Hematopoietic multipotent progenitor cell treated with erythropoietin and hydrocortisone succinate and interleukin-3 and kit ligand, for 6 days (in vitro differentiated cells): ENCODE measurements around the gene INTS6.

ENCODE experiments used
- DNase-seq: peaks from one replicate; pipeline ENCODE4 v3.0.0-alpha.2; 2015

Gene INTS6

DNA sequence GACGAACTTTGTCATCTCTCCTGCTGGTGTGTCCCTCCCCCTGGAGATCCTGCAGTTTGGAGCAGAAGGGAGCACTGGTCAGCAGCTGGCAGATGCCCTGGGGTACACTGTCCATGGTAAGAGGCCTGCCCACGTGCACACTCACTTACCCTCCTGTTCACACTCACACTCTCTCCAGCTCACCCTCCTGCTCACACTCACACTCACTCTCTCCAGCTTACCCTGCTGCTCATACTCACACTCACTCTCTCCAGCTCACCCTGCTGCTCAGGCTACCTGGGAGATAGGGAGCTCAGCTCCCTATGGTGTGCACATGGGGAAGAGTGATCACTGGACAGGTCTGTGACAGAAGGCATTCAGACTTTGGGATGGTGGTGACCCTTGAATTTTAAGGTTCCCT is 111.6 kb downstream of the INTS6 start:
- no peak for DNase-seq

DNA sequence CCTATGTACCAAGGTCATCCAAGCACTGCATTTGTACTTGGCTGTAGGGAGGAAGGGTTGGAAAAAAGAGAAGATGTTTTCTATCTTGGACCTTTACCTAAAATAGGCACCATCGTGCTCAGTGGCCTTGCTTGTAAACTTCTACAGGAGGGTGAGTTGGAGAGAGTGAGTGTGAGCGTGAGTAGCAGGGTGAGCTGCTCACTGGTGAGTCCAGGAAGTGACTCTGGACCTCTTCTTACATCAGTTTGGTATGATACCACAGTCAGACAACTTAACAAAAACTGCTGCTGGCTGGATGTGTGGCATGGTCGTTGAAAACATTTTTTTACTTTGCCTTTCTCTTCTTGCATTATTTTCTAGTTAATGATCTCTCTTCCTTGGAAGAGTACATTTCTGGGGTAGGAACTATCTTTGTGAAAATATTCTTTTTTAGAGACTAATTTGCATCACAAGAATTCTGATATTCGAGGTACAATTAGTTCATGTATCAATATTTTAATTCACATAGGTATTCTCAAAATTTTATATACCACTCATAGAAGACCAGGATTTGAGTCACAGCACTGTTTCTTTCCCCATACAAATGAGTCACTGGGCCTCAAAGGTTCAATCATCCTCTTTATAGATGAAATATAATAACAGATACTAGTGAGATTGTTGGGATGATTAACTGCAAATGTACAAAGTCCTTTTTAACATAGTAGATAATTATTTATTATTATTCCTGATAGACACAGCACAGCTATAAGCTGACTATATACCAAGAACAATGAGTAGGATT is 112.7 kb downstream of the INTS6 start:
- DNase-seq: no peak

DNA sequence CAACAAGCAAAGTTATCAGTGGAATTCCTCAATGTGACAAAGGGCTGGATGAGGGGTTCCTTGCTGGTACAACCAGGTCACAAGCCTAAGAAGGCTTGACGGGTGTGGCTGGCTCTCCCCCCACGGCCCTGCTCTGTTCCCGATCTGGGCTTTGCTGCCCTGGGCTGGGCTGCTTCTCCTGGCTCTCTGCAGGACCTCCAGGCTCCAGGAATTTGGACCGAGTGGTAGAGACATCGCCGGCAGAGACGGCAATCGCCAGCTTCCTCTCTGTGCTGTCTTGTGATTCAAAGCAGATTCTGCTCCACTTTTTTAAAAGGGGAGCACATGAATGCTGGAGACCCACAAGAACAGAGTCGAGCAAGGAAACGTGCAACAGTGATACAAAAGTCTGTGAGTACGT is 113.5 kb downstream of the INTS6 start, which contains the start of gene SERPINE3:
Gene SERPINE3 (plus strand): TSS at position 338 of the 400 bp plus-strand sequence. CDS start 1,401 bp downstream, outside the sequence.
- no peak for DNase-seq

DNA sequence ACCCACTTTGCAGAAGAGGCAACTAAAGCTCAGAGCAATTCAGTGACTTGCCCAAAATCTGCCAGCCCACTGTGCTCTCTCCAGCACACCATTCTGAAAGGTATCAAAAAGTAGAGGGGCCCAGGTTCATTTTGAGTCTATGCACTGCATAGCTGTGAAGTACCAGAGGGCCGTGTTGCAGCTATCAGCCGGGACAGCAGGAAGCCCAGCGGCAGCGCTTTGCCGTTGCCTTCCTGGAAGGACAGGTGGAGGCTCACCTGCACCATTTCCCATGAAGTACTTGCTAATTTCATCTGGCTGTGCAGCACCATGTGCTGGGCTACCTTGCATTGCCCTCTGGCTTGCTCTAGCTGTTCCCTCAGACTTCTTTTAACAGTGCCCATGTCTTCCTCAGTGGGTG is 116.1 kb downstream of the INTS6 start:
- DNase-seq: no peak

DNA sequence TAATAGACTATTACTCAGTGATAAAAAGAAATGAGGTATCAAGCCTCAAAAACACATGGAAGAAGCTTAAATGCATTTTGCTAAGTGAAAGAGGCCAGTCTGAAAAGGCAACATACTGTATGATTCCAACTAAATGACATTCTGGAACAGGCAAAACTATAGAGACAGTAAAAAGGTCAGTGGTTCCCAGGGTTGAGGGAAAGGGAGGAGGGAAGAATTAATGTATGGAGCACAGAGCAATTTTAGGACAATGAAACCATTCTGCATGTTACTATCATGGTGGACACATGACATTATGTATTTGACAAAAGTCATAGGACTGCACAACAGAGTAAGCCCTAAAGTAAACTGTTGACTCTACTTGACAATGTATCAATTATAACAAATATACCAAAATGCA is 119.0 kb downstream of the INTS6 start:
- no peak for DNase-seq

DNA sequence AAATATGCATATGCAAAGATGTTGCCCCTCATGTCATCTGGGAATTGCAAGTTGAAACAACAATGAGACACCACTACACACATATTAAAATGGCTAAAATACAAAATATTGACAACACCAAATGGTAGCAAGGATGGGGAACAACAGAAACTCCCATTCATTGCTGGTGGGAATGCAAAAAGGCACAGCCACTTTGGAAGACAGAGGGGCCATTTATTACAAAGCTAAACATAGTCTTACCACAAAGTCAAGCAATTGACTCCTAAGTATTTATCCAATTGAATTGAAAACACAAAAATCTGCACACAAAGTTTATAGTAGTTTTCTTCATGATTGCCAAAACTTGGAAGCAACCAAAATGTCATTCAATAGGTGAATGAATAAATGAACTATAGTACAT is 119.4 kb downstream of the INTS6 start:
- no peak for DNase-seq

DNA sequence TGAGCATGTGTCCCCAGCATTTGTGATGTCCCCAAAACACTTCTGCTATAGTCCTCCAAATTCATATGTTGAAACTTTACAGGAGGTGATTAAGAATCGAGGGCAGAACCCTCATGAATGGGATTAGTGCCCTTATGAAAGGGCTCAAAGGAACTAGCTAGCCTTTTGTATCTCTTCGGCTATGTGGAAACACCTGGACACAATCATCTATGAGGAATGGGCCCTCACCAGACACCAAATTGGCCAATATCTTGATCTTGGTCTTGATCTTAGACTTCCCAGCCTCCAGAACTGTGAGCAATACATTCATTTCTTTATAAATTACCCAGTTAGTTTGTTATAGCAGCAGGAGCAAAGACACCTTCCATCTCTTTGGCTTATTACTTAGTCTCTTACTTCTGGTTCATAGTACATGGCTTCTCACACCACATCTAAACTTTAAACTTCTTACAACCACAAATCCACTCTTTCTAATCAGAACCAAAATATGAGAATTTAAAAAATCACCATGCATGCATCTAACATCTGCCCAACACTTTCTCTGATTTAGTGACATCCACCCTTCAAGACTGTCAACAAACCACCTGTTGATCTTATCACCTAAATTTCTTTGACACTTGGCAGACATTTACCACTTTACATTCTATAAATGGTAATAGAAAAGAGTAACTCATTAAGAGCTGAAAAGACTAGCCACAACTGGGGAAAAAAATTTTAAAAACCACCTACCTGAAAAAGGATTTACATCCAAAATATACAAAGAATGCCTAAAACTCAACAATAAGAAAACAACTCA is 120.1 kb downstream of the INTS6 start:
- DNase-seq: no peak

DNA sequence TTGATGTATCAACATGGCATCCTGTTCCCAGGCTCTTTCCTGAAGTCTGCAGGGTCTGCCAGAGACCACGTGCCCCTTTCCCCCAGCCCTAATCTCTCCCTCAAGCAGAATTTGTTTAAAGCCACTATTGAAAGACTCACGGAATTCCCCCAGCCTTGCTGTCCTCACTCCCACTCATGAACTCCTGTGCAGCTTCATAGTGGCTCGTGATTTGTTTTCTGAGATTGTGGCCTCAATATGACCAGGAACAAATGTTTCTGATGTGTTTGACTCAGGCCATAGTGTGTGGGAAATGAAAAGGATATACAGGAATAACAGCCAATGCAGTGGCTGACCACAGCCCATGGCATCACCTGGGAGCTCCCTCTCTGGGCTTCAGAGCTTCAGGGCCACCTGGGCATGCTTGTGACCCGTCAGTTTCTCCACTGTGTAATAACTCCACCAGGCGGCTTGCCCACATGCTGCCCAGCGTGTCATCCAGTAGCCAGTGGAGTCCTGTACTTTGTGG is 121.4 kb downstream of the INTS6 start:
- DNase-seq: no peak

DNA sequence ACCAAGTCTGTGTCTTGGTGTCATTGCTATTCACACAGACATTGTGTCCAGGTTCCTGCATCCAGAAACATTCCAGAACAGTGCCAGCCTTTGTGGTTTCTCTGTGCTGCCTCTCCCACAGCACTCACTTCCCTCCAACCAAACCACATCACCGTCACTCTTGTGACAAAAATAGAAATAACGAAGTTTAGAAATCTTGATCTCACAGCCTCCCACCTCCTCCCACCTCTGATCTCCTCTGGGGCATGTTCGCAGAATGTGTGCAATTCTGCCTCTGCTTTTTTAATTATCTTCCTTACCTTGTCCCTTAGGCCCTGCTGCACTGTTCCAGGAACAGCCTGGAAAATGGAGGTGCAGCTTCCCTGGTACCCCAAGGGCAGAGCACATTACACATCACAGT is 122.0 kb downstream of the INTS6 start:
- peak; percentile 59 for DNase-seq

DNA sequence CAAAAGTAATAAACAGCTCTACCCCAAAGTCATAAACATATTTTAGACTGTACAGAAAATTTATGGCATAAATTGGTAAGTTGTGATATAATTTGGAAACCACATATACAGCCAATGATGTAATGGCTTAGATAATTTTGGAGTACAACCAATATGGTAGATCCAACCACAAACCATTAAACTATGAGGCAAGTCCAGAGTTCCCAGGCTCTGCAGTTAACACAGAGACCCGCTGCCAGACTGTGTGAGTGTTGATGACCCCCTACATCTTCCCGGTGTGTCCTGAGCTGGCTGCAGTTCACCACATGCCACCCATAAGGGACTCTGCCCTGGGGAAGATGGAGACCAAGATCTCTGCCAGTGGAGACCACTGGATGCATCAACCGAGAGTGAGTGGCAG is 123.2 kb downstream of the INTS6 start:
- DNase-seq: no peak

DNA sequence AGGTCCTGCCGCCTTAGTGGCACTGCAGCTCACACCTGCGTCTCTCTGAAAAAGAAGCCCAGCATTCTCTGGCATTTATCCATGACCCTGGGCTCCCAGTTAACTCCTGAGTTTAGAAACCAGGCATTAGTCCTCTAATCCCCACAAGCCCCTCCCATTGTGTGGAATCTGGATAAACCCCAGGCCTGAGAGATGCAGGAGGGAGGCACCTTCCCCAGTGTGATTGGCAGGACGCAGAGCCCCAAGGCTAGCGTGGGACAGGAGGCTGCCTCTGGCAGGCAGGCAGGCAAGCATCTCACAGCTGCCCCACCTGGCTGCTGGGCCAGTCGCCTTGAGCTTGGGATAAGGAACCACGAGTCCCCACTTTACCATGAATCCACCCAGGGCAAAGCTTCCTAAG is 124.3 kb downstream of the INTS6 start:
- DNase-seq: no peak

DNA sequence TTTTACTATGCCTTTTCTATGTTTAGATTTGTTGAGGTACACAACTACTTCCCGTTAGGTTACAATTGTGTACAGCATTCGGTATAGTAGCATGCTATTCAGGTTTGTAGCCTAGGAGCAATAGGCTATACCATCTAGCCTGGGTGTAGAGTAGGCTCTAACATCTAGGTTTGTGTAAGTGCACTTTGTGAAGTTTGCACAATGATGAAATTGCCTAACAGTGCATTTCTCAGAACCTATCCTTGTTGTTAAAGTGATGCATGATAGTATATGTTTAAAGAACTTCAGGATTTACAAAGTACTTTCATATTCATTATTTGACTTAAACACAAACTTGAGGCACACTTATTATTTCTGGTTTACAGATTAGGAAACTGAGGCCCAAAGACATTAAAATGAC is 124.9 kb downstream of the INTS6 start:
- peak; percentile 17 for DNase-seq

DNA sequence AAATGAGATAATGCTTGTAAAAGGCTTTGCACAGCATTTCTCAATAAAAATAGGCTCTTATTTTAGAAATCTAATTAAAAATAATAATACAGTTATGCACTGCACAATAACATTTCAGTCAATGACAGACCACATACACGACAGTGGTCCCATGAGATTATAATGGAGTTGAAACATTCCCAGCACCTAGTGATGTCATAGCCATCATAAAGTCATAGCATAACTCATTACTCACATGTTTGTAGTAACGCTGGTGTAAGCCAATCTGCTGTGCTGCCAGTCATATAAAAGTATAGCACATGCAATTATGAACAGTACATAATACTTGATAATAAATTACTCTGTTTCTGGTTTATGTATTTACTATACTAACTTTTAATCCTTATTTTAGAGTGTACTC is 126.1 kb downstream of the INTS6 start:
- DNase-seq: no peak

DNA sequence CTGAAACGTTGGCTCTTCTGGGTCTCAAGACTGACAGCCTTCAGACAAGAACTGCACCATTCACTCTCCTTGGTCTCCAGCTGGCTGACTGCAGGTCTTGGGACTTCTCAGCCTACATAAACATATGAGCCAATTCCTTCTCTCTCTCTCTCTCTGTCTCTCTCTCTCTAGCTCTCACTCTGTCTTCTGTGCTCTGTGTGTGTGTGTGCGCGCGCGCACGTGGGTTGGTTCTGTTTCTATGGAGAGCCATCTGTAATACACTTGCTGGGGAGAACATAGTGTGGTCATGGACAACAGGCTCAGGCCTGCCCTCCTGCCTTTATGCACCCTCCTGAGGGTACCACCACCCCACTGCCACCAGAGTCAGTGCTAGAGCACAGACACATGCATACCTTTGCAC is 127.0 kb downstream of the INTS6 start:
- no peak for DNase-seq

DNA sequence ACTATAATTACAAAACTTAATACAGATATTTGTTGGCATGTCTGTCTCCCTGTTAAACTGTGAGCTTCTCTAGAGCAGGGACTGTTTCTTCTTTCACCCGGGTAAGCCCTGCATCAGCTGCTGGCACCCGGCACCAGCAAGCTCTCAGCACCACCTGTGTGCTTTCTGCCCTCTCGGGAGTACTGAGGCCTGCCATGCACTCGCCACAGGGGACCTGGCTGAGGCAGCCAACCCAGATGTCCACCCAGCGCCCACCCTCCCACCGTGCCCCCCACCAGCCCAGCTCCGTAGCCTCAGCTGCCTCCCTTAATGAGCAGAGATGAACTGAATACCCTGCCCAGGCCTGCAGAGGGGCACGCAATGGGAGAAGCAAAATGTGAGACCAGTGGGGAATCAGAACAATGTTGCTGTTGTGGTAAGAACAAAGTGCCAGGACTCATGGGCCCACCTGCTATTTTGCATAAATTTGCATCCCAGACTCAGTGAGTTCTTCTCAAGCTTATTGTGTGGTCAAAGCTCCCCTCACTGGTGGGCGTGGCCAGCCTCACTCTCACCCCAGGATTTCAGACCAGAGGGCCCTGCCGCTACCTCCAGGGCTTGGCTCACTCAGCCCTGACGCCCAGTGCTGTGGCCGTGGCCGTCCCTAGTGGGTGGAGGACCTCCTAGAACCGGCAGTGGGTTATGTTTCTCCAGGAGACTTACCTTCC is 128.0 kb downstream of the INTS6 start:
- no peak for DNase-seq

DNA sequence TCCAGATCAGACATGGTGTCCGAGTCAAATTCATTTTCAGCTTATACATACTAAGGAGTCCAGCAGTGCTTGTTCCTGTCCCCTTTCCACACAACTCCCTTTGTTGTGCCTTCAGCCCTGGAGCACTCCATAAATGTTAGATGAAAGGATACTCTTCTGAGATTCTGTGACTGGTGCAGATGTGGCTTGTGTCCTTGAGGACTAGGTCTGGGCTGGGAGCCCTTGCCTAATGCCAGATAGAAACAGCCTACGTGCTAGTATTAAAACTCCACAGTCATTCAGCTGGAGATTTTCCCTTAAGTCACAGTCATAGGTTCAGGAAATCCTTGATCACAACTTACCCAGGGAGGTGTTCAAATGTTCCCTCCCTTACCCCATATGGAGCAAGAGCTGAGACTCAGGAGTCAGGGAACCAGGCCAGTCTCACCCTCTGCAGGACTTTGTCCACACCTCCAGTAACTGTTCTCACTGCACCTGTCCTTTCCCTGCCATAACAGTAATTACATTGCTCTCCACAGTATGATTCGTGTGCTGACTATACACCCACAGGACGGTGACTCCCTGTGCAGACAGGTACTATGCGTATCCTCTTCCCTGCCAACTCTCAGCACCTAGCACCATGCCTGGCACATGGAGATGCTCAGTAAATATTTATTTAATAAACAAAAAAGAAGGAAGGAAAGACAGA is 128.9 kb downstream of the INTS6 start:
- no peak for DNase-seq

DNA sequence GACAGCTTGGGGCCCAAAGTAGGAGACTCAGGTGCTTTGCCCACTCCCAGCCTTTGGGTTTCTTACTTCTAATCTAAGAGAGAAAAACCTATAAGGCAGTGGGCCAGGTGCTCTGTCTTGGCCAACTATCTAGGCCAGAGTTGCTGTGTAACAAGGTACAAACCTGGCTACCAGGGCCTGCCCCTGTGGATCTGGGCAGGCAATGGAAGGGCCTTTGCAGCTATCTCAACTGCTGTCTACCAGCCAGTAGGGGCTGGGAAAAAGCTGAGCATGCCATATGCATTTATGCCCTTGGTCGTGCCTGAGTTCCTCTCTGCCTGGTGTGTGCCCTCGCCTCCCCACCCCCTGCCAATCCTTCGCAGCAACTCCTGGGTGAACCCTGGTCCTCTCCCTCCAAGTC is 130.0 kb downstream of the INTS6 start:
- no peak for DNase-seq

DNA sequence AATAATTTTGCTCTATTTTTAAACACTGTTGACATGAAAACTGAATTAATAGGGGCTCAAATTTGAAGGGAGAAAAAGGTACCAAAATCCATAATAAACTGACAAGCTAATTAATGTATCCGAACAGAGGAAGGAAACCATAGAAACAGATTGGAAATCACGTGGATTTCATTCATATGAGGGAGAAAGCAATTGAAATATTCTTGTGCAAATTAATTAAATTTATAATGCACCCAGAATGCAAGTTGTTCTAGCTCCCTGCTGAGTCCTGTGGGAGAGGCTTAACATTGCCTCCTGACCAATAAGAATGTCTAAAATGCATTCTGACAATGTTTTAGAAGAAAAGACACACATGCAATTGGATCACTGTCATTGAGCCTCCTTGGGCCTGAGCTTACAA is 131.0 kb downstream of the INTS6 start:
- no peak for DNase-seq

DNA sequence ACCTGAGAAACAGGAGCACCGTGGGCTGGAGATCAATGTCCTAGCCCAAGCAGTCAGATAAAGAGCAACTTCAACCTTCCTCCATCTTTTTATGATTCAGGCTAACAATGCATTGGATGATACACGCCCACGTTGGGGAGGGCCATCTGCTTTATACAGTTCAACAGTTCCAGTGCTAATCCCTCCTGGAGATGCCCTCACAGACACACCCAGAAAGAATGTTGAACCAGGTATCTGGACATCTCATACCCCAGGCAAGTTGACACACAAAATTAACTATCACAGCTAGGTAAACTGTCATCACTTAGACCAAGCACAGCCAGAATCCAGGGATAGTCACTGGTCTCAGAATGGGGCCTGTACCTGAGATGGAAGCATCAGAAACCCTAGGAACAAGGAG is 134.0 kb downstream of the INTS6 start:
- DNase-seq: no peak

DNA sequence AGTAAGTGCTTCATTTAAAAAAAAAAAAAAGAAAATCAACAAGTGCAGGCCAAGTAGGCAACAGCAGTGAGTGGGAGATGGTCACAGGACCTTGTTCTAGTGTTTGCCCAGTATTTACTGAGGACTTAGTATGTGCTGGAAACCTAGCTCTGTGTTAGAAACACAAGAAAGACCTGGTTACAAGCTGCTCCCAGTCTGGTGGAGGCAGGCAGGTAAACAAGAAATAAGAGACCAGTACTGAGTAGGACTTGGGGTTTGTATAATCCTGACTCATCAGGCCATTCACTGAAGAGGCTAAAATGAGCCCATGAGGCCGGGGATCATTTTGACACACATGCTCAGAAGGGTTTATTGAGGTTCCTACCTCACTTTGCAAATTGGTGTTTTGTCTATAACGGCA is 134.8 kb downstream of the INTS6 start:
- no peak for DNase-seq

DNA sequence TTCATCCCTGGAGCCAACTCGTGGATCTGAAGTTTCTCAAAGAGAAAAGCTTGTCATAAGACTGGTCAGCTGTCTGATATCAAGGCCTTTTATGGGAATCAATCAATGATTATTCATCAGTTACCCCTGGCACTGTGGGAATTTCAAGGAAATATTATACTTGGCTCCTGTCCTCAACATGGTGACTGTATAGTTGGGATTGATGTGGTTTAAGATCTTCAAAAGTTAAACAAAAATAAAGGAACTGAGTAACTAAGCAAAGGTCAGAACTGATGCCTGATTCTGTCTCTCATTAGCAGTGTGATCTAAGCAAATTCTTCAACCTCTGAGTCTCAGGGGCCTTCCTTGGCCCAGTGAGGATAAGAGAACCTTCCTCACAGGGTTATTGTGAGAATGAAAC is 135.6 kb downstream of the INTS6 start:
- no peak for DNase-seq

DNA sequence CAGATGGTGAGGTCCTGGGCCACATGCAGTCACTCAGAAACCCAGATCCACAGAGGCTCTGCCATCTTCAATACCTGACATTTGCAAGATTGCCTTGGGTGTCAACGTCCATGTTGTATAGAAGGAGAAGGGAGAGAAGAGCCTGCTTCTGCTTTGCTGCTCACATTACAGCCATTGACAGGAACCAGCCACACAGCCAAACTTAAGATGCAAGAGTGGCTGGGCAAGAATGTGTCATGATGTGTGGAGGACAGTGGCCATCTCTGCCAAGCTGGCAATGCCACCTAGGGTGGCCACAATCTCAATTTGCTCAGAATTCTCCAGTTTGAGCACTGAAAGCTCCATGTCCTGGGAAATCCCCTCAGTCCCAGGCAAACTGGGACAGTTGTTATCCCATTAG is 139.2 kb downstream of the INTS6 start:
- DNase-seq: no peak

DNA sequence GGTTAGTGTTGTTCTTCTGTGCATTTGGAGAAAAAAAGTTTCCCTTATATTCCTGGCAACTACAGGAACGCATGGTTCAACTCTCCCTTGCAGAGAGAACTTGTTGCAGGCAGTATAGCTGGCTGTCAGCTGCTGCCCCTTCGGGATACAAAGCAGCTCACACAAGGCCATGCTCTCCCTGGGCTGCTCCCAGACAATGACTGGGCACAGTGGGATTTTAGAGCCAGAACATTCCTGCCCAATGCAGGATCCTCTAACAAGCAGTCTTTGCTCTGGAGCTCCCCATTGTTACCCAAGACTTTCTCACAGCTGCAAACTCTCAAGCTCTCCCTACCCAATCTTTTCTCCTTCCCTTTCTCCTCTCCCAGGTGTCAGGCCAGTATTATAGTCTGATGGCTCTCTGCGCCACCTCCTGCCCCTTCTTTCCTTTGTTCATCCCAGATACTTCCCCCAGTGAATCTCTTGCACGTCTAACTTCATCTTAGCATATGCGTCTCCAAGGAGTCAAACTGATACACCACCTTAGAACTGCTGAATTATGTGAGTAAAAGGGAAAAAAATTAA is 140.8 kb downstream of the INTS6 start:
- no peak for DNase-seq
